SIG-M5 (cell line): ENCODE results near the gene MCUR1.
"Not testable (repeated sequence)": the region's sequence is repeated elsewhere in the genome, so short reads cannot be mapped to it uniquely, and the experiment has no call there.

Source experiments
- DNase-seq: peaks from one replicate; lab custom pipeline; 2025; lab: John Stamatoyannopoulos, UW

MCUR1 gene, protein sequence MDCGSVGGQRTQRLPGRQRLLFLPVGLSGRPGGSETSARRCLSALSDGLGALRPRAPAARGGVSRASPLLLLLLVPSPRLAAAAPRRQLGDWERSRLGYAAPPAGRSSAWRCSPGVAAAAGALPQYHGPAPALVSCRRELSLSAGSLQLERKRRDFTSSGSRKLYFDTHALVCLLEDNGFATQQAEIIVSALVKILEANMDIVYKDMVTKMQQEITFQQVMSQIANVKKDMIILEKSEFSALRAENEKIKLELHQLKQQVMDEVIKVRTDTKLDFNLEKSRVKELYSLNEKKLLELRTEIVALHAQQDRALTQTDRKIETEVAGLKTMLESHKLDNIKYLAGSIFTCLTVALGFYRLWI

DNA sequence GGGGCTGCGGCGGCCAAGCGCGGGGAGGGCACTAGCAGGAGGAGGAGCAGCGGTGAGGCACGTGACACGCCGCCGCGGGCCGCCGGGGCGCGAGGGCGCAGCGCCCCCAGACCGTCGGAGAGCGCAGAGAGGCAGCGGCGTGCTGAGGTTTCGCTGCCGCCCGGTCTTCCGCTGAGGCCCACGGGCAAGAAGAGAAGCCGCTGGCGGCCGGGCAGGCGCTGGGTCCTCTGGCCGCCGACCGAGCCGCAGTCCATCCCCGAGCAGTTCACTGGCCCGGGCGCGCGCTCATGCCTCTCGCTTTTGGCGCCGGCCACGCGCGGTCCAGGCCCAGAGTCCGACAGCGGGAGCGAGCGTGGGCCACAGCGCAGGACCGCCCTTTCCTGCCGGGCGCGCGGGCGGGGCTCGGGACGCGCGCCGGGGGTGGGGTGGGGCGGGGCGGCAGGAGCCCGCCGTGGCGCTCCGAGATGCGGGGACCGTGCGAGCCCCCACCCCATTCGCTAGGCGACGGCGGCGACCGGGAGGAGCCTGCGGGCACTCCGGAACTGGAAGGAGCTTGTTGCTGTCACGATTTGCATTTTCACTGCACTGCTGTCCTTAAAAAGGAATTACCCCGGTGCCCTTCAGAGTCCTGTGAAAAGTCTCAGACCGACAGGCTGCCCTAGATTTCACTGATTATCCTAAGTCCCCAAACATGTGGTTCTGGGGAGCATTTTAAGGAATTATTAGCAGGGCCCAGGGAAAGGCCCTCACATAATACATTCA is at the start of gene MCUR1:
Gene MCUR1 (minus strand): TSS at position 382 of the 762 bp plus-strand sequence. CDS start 128 bp downstream, at position 254.
- DNase-seq: no peak

DNA sequence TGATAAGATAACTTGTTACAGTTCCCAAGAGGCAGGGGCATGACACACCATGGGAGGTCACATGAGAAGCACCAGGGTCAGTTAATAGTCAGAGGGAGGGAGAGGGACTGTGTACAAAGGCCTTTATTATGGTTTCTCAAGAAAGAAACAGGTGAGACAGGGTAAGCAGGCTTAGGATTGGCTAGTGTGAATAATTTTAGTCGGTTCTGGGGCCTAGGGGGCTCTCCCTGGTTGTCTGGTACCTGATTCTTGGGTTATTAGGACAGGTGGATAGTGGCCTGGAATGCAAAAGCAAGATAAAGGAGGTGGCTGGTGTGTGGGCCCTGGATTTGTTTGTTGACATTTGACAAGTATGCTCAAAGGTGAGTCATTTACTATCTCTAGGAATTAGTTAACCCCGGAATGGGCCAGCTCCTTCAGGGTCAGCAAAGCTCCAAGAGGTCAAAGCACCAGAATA is 49.4 kb upstream of the MCUR1 start:
- DNase-seq: no peak

DNA sequence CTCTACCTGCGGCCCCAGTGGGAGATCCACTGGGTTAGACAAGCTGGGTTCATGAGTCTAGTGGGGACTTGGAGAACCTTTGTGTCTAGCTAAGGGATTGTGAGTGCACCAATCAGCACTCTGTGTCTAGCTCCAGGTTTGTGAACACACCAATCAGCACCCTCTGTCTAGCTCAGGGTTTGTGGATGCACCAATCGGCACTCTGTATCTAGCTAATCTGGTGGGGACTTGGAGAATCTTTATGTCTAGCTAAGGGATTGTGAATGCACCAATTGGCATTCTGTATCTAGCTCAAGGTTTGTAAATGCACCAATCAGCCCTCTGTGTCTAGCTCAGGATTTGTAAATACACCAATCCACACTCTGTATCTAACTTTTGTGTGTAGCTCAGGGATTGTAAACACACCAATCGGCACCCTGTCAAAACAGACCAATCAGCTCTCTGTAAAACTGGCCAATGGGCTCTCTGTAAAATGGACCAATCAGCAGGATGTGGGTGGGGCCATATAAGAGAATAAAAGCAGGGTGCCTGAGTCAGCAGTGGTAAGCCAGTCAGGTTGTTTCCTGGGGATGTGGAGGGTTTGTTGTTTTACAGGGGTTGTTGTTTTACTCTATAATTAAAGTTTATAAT is 46.3 kb upstream of the MCUR1 start:
- not testable (repeated sequence) for DNase-seq

DNA sequence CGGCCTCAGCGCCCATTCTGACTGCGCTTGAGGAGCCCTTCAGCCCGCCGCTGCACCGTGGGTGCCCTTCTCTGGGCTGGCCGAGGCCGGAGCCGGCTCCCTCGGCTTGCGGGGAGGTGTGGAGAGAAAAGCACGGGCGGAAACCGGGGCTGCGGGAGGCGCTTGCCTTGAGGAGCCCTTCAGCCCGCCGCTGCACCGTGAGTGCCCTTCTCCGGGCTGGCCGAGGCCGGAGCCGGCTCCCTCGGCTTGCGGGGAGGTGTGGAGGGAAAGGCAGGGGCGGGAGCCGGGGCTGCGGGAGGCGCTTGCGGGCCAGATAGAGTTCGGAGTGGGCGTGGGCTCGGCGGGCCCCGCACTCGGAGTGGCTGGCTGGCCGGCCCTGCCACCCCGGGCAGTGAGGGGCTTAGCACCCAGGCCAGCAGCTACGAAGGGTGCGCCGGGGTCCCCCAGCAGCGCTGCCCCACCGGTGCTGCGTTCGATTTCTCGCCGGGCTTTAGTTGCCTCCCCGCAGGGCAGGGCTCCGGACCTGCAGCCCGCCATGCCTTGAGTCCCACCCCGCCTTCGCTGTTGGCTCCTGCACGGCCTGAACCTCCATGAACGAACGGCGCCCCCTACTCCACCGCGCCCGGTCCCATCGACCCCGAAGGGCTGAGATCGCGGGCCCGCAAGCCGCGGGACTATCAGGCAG is 45.7 kb upstream of the MCUR1 start:
- DNase-seq: no peak

DNA sequence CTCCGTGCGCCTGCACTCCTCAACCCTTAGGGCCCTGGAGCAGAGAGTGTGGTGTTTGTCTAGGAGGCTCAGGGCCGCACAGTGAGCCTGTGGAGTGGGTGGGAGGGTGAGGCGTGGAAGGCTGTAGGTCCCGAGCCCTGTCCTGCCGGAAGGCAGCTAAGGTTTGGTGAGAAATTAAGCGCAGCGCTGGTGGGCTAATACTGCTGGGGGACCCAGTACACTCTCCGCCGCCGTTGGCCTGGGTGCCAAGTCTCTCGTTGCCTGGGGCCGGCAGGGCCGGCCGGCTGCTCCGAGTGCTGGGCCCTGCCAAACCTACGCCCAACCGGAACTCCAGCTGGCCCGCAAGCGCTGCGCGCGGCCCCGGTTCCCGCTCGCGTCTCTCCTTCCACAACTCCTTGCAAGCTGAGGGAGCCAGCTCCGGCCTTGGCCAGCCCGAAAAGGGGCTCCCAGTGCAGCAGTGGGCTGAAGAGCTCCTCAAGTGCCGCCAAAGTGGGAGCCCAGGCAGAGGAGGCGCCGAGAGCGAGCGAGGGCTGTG is 40.4 kb upstream of the MCUR1 start:
- no peak for DNase-seq

DNA sequence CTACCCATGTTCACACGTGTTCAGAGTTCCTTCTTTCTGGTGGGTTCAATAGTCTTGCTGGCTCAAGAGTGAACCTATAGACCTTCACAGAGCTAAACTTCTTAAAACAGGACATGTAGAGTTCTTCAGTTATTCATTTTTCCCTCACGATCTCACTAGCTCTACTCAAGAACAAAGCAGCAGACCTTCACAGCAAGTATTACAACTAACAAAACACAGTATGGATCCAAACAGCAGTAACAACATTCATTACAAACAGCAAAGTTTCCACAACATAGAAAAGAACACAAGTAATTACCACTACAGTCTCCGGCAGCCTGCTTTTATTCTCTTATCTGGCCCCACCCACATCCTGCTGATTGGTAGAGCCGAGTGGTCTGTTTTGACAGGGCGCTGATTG is 39.5 kb upstream of the MCUR1 start:
- DNase-seq: no peak

DNA sequence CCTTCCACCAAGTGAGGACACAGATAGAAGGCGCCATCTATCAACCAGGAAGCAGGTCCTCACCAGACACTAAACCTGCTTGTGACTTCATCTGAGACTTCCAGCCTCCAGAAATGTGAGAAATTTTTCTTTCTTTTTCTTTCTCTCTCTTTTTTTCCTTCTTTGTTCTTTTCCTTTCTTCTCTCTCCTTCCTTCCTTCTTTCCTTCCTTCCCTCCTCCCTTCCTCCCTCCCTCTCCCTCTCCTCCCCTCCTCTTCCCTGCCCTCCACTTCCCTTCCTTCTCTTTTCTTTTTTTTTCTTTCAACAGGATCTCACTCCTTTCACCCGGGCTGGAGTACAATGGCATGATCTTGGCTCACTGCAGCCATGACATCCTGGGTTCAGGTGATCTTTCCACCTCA is 37.4 kb upstream of the MCUR1 start:
- DNase-seq: no peak

DNA sequence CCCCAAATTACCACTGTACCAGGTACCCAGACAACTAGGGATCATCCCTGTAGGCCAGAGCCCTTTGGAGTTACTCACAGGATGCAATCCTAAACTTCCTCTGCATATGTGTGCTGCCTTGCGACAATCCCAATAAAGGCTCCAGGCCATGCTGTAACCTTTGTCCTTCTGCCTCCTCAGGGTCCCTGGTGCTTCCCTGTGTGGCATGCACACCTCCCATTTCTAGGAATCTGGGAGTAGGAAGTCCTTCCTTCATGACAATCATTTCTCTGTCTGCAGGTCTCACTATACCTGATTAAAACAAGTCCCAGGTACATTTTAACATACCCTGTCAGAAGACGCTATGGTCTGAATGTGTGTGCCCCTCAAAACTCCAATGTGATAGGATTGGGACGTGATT is 37.0 kb upstream of the MCUR1 start:
- no peak for DNase-seq

DNA sequence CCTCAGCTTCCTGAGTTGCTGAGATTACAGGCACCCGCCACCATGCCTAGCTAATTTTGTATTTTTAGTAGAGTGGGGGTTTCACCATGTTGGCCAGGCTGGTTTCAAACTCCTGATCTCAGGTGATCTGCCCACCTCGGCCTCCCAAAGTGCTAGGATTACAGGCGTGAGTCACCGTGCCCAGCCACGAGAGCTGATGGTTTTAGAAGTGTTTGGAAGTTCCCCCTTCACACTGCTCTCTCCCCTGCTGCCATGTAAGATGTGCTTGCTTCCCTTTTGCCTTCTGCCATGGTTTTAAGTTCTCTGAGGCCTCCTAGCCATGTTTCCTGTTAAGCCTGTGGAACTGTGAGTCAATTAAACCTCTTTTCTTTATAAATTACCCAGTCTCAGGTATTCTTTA is 36.3 kb upstream of the MCUR1 start:
- not testable (repeated sequence) for DNase-seq

DNA sequence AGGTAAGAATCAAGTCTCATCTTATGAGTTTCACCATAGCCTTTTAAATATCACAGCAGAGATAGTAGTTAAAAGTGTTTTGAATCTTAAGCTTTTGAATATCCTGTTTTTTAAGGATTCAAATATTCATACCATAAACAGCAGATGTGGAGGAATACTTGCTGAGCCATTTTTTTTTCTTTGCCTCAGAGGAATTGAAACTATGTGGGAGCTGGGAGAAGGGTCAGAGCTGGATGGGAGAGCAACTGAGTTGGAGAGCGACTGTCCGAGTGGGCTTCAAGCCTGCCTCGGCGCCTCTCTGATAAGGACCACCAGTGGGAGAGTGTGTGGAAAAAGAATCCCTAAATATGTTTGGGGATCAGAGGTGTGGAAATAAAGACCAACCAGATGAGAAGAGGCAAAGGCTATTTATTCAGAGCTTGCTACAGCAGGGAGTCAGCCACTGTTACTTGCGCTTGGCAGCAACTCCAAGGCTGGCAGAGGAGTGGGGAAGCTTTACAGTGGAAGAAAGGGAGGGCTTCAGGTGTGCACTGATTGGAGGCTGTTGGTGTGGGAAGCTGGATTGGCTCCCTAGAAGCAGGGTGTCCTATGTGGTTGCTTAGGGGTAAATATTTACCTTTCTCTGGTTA is 34.3 kb upstream of the MCUR1 start:
- no peak for DNase-seq

DNA sequence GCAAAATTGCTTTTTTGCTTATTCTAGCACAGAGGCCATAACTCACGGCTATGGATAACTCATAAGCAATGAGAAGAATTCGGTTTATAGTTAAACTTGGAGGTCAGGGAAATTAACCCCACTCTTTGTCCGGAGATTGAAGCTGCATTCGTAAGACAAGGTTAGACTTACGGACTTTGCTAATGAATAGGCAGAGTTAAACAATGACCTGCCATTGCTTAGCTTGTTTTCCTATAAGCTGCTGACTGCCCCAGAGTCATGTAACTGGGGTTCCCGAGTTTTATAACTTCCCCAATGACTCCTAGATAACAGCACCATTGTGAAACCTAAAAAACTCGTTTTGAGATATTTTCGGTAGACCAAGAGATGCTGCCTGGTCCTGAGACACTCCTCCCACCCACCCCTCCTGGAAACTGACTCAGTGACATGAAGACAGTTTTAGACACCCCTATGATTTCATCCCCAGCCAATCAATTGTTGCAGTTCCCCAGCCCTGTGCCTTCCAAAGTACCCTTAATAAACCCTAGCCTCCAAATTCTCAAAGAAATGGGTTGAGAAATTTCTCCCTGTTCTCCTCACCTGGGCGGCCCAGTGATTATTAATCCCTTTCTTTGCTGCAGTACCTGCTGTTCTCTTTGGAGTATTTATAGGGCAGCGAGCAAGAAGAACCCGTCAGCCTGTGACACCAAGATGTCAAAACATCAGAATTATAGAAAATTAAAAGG is 33.1 kb upstream of the MCUR1 start:
- no peak for DNase-seq

DNA sequence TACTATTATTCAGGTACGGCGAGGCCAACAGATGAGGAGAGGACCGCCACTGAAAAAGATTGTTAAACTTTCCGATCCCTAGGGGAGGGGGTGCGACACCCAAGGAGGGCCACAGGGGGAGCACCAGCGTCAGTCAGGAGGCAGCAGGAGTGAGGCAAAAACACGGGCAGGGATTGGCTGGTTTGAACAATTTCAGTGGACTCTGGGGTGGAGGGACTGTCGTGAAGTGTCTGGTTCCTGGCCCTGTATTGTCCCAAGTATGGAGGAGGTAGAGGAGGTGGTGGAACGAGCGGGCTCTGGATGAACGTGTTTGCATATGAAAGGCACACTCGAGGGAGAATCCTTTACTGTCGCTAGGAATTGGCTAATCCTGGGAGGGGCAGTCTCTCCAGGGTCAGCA is 32.5 kb upstream of the MCUR1 start:
- DNase-seq: no peak

DNA sequence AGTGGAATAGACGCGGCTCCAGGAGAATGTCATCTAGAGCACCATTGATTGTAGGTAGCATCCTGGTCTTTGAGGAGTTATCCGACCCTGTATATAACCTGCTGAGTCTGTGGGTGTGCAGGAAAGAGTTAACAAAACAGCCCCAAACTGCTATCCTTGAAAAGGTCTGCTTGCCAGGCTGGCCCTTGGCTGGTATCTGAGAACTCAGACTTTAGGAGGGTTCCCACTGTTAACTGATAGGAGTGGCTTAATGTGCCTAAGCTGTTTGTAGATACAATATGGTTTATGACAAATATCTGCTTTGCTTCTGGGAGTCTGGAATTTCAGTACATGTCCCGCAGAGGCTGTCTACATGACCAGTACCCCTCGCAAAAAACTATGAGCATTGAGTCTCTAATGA is 27.6 kb upstream of the MCUR1 start:
- DNase-seq: no peak

DNA sequence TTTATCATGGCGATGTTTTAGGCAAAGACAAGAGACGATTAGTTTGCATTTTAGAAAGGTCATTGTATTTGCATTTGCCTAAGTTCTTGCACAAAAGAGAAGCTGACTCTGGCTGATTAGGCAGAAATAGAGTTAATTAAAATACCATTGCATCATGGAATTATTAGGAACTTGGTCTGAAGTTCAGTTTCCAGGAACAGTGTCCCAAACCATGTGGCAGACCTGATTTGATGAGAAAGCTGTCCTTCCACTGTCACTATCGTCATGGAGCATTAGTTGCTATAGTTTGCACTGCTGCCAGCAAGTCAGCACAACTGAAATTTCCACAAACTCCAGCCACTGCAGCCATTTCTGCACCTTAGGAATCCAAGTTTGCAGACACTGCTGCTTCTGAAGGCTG is 24.3 kb upstream of the MCUR1 start:
- DNase-seq: no peak

DNA sequence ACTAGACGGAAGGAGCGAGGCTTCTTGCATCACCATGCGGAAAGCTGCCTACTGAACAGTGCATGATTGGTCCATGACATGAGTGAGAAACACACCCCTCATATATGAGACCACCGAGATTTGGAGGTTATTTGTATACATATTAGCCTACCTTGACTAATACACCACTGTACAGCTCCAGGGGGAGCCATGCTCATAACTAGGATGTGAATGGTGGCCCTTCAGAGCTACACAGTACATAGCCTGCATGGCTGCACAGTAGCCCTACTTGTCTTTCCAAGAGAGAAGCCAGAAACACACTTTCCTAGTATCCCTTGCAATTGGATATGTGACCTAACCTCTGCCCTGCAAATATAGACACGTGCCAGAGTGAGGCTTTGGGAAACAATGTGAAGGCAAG is 21.8 kb upstream of the MCUR1 start:
- DNase-seq: no peak

DNA sequence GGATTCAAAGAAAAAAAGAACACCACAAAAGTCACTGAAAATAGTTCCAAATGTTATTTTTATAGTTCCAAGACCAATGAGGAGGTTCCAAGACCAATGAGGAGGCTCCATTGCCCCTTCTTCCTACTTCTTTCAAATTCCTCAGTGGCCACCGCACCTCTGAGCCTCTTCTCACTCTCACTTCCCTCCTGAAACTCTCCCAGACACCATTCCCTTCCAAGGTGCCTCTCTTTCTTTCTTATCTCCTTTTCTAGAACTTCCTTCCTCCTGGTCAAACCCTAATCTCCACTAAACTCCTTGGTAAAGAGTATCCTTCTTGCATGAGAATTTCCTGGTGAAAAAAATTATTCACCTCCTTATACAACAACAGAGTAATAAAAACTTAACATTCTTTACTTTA is 20.4 kb upstream of the MCUR1 start:
- DNase-seq: no peak

DNA sequence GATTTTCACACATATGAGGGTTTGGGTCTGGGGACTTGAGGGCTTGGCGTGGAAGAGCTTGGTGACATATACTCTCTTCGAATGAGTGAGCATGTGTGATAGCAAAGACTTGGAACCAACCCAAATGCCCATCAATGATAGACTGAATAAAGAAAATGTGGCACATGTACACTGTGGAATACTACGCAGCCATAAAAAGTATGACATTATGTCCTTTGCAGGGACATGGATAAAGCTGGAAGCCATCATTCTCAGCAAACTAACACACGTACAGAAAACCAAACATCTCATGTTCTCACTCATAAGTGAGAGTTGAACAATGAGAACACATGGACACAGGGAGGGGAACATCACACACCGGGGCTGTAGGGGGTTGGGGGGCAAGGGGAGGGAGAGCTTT is 19.7 kb upstream of the MCUR1 start:
- DNase-seq: not testable (repeated sequence)

DNA sequence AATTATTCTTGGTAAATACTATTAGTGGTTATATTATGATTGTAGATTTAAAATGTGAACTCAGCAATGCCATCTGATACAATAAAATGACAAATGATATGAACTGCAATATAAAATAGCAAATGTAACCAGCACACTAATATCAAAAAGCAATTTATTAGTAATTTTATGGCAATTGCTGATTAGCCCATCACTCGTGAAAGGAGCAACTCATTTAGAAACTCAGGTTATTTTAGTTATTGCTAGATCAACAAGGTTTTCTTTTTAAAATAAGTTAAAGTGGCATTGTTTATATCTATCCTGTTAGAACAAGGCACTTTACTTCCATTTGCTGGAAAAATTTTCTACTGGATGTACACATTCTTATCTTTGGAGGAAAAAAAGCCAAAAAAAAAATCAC is 18.4 kb upstream of the MCUR1 start:
- DNase-seq: no peak

DNA sequence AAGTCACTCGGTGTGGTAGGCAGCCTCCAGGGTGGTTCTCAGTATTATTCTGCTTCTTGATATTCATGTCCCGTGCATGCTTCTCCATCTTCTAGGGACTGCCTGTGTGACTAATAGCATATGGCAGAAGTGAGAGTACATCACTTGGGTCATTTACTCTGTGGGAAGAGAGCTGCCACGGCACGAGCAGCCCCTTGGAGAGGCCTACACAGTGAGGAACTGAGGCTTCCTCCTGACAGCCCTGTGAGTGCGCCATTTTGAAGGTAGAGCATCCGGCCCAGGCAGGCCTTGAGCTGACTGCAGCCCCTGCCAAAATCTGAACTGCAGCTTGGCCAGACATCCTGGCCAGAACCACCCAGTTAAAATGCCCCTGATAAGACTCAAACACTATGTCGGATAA is 17.3 kb upstream of the MCUR1 start:
- no peak for DNase-seq

DNA sequence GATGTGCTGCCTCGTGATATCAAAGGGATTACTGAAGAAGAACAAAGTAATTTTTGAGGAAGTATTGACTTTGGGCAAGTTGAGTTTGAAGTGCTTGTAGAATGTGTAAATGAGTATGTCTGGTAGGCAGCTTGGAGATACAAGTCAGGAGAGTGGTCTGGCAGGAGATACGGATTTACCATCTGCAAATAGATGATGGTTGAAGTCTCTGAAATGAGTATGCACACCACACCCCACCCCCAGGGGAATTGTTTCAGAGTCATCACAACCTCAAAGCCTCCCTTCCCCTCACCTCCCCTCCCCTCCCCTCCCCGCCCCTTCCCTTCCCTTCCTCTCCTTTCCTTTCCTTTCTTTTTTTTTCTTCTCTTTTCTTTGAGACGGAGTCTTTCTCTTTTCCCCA is 16.4 kb upstream of the MCUR1 start:
- no peak for DNase-seq

DNA sequence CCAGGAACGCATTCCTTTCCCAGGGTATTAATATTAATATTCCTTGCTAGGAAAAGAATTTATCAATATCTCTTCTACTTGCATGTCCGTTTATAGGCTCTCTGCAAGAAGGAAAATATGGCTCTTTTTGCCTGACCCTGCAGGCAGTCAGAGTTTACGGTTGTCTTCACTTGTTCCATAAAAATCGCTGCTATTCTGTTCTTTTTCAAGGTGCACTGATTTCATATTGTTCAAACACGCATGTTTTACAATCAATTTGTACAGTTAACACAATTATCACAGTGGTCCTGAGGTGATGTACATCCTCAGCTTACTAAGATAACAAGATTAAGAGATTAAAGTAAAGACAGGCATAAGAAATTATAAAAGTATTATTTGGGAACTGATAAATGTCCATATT is 15.1 kb upstream of the MCUR1 start:
- DNase-seq: not testable (repeated sequence)
